K562 (cell line): ENCODE measurements around the gene EHBP1L1. TPM values are rescaled to one million over a fixed set of nuclear protein-coding genes. Genes with fewer than 3 reads are reported as not detected.

ENCODE experiments used
- ATF7 ChIP-seq: fragments of 450-650 bp; IDR thresholded peaks from 2 replicates; pipeline ENCODE4 v1.7.1; 2014; ENCODE audit warnings: mild to moderate bottlenecking, moderate library complexity
- BRD9 ChIP-seq: fragments of 450-650 bp; IDR thresholded peaks from 2 replicates; pipeline ENCODE4 v1.6.1; 2018; ENCODE audit warnings: low read depth; ENCODE audit not compliant: partially characterized antibody
- DMBX1 ChIP-seq: fragments of 250-450 bp; sonication (Bioruptor Pico); IDR thresholded peaks from 2 replicates; pipeline ENCODE4 v1.8.0; 2022; ENCODE audit warnings: inconsistent platforms, mild to moderate bottlenecking, moderate library complexity, borderline replicate concordance
- EGR1 ChIP-seq: fragments of 450-650 bp; conservative IDR thresholded peaks from 2 replicates; pipeline ENCODE4 v1.6.1; 2017; ENCODE audit warnings: mild to moderate bottlenecking
- FIP1L1 ChIP-seq: fragments of 200-400 bp; formaldehyde crosslinking; IDR thresholded peaks from 2 replicates; pipeline ENCODE4 v1.6.1; 2018; ENCODE audit warnings: mild to moderate bottlenecking, low read depth, low read length; ENCODE audit not compliant: poor library complexity, severe bottlenecking
- GTF2E2 ChIP-seq: fragments of 200-800 bp; sonication (Bioruptor generic); IDR thresholded peaks from 2 replicates; pipeline ENCODE4 v1.6.1; 2016; ENCODE audit warnings: missing genetic modification characterization, missing compliant biosample characterization
- HNRNPL ChIP-seq: fragments of 200-400 bp; formaldehyde crosslinking; IDR thresholded peaks from 2 replicates; pipeline ENCODE4 v1.6.1; 2017; ENCODE audit warnings: low read depth, mild to moderate bottlenecking, low read length
- LARP7 ChIP-seq: fragments of 450-650 bp; IDR thresholded peaks from 2 replicates; pipeline ENCODE4 v1.6.1; 2016
- NR2F6 ChIP-seq: fragments of 450-650 bp; formaldehyde crosslinking; IDR thresholded peaks from 2 replicates; pipeline ENCODE4 v1.4.0; 2020; ENCODE audit warnings: mild to moderate bottlenecking
- RBFOX2 ChIP-seq: fragments of 200-400 bp; formaldehyde crosslinking; IDR thresholded peaks from 2 replicates; pipeline ENCODE4 v1.6.1; 2017; ENCODE audit warnings: low read depth, mild to moderate bottlenecking, low read length, moderate library complexity
- SMAD4 ChIP-seq: fragments of 250-450 bp; sonication (Bioruptor Pico); conservative IDR thresholded peaks from 2 replicates; pipeline ENCODE4 v1.8.0; 2021; ENCODE audit warnings: inconsistent platforms, mild to moderate bottlenecking, moderate library complexity
- SMARCA5 ChIP-seq: fragments of 450-650 bp; IDR thresholded peaks from 2 replicates; pipeline ENCODE4 v1.6.1; 2016
- ZBTB33 ChIP-seq: sonication (generic); formaldehyde crosslinking; IDR thresholded peaks from 2 replicates; pipeline ENCODE4 v1.8.1; 2023; ENCODE audit warnings: mild to moderate bottlenecking, missing genetic modification reagents
- ZNF395 ChIP-seq: fragments of 200-800 bp; sonication (Bioruptor generic); IDR thresholded peaks from 2 replicates; pipeline ENCODE4 v1.6.1; 2017; ENCODE audit warnings: missing genetic modification characterization, missing compliant biosample characterization
- ZNF407 ChIP-seq: fragments of 450-650 bp; IDR thresholded peaks from 2 replicates; pipeline ENCODE4 v1.6.1; 2016; ENCODE audit warnings: low read depth
- polyA plus RNA-seq, 8 experiments: library from polyadenylated mRNA; depleted of rRNA in 4 of 8; stranded (reverse) in 5 of 8; unstranded in 3 of 8; fragments of >200 nt; fragmentation: Nextera tagmentation in 2 of 8; fragmentation: Illumina TruSeq in 1 of 8; extraction: Ambion mirVana in 2 of 8; extraction: Trizol in 1 of 8; gene quantifications; 2 replicates each; pipeline versions ENCODE4 v1.2.1 to v1.2.3, GENCODE V29; 2011 to 2014; ENCODE audit warnings: inconsistent platforms in 1 of 8, missing spikeins in 1 of 8
- total RNA-seq, 7 experiments: library from RNA; depleted of rRNA in 6 of 7; stranded (reverse); fragments of >200 nt in 6 of 7; fragmentation: Illumina TruSeq in 2 of 7; extraction: Trizol in 2 of 7; gene quantifications; 2 replicates each; pipeline versions ENCODE4 v1.2.1 to v1.2.3, GENCODE V29; 2011 to 2021; ENCODE audit warnings: low replicate concordance in 1 of 7

EHBP1L1 gene
- total and polyA plus RNA-seq, 9 of the 15 experiments (the other 6 are each of a cell fraction or from before 2014, with no cell fraction given) = 0.03 to 87.1 (median 26.3) TPM

- TF ChIP-seq SMAD4 (CRISPR knock-in tag) = no peak
- 0 out of 2 replicates have a peak, but pooled peaks have one; percentile 20 for TF ChIP-seq RBFOX2
- no peak for TF ChIP-seq SMARCA5
- TF ChIP-seq ZBTB33 (CRISPR knock-in tag) = peak; percentile 99
- TF ChIP-seq NR2F6 (CRISPR knock-in tag) = no peak
- no peak for TF ChIP-seq ZNF395 (CRISPR knock-in tag)
- no peak for TF ChIP-seq LARP7
- TF ChIP-seq DMBX1 = no peak
- no peak for TF ChIP-seq ZNF407
- TF ChIP-seq BRD9 = no peak
- no peak for TF ChIP-seq GTF2E2 (tag)
- TF ChIP-seq ATF7 = no peak
- peak; percentile 36; the same call in 1 of the 2 replicates for TF ChIP-seq EGR1
- TF ChIP-seq FIP1L1 = peak; percentile 31
- 0 out of 2 replicates have a peak, but pooled peaks have one; percentile 16 for TF ChIP-seq HNRNPL
Measured at GRCh38 chr11:65606876-65607613, 31.2 kb downstream of the EHBP1L1 start (continued).
